Activated CD8-positive, alpha-beta memory T cell treated with anti-CD3 and anti-CD28 coated beads, Interleukin-2, amount 10 ng/mL, durations not matched to agents 7 days and 5 days (primary cell): ENCODE data around the gene NEU2. TPM values are rescaled to one million over a fixed set of nuclear protein-coding genes. Genes with fewer than 3 reads are reported as not detected.
"Not testable (repeated sequence)": the region's sequence is repeated elsewhere in the genome, so short reads cannot be mapped to it uniquely, and the experiment has no call there.

Experiments
- ATAC-seq: fragments of 150-1000 bp; cut with Tn5 transposase; one replicate; pipeline ENCODE4 v1.10.0; 2021; ENCODE audit warnings: moderate library complexity
- CTCF ChIA-PET: fragments of 350-600 bp; sonication (Branson Sonifier 250); formaldehyde crosslinking; loops from one replicate; lab custom pipeline; 2021; ENCODE audit warnings: antibody characterized with exemption; lab: Charles Lee
- DNase-seq: peaks from one replicate; pipeline ENCODE4 v3.0.0-alpha.2; 2020
- H3K27ac Mint-ChIP-seq: one replicate; pipeline ENCODE4 v1.8.0; 2021; ENCODE audit warnings: mild to moderate bottlenecking, mixed read lengths
- H3K27me3 Mint-ChIP-seq: one replicate; pipeline ENCODE4 v1.8.0; 2021; ENCODE audit warnings: mixed read lengths
- H3K36me3 Mint-ChIP-seq: one replicate; pipeline ENCODE4 v1.8.0; 2021; ENCODE audit warnings: mild to moderate bottlenecking, mixed read lengths
- H3K4me1 Mint-ChIP-seq: one replicate; pipeline ENCODE4 v1.8.0; 2021; ENCODE audit warnings: mixed read lengths
- H3K4me3 Mint-ChIP-seq: one replicate; pipeline ENCODE4 v1.8.0; 2021; ENCODE audit warnings: mild to moderate bottlenecking, moderate library complexity, mixed read lengths
- H3K9me3 Mint-ChIP-seq: one replicate; pipeline ENCODE4 v1.8.0; 2022; ENCODE audit warnings: low read depth, mixed read lengths
- total RNA-seq, 2 experiments: library from RNA; stranded (reverse); gene quantifications; one replicate each; pipeline ENCODE4 v1.2.3, GENCODE V29; 2021

Gene NEU2
- total RNA-seq, 2 experiments from 2014 or later = not detected

DNA sequence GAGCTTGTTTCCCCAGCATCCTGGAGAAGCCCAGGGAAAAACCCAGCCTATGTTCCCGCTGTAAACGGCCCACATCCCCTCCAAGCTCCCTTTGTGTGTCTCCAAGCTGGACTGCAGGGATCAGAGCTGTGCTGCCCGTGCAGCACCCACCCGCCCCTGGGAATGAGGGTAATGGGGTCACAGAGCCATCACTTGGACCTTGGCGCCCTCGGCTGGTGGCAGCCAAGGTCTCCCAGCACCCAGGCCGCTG is 27.0 kb downstream of the NEU2 start:
- peak overlapping the region; percentile 97 for H3K27ac Mint-ChIP-seq
- peaks cover 35% of the 10 kb centered on the region for H3K4me1 Mint-ChIP-seq
- H3K27me3 Mint-ChIP-seq = peaks cover 8% of the 10 kb centered on the region
- CTCF ChIA-PET = interaction anchor here (0.8 to 5.1 kb wide), 11 partner anchors 9 to 209 kb away, joined by 3 to 71 read pairs (median 9); partner anchors contain the start of gene ATG16L1
- H3K4me3 Mint-ChIP-seq = peak overlapping the region; percentile 98
- H3K36me3 Mint-ChIP-seq = peaks cover 31% of the 10 kb centered on the region
- no peaks in the 10 kb centered on the region for H3K9me3 Mint-ChIP-seq
- ATAC-seq = no peak
- no peak for DNase-seq

DNA sequence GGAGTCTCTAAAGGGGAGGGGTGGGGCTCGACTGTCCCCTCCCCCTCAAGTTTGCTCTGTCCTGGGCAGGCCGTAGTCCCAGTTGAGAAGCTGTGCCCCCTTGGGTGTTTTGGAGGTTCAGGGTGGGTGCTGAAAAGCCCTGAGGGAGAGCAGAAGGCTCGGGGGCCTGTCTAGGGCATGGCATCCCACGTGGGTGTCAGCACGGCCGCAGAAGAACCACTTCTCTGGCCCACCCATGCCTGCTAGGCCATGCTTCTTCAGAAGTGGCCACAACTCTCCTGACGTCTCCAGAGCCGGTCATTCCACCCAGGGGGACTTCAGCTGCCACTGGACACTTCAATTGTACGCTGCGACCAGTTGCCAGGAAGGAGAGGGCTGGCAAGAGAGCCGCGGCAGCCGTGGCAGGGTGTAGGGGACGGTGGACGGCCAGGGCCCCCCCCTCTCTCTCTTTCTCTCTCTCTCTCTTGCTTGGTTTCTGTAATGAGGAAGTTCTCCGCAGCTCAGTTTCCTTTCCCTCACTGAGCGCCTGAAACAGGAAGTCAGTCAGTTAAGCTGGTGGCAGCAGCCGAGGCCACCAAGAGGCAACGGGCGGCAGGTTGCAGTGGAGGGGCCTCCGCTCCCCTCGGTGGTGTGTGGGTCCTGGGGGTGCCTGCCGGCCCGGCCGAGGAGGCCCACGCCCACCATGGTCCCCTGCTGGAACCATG is 27.5 kb downstream of the NEU2 start, which contains the start of gene INPP5D:
Gene INPP5D (plus strand): TSS at position 546 of the 704 bp plus-strand sequence. CDS start 137 bp downstream, at position 683.
- CTCF ChIA-PET = interaction anchor here (0.7 to 5.1 kb wide), 24 partner anchors 8 to 287 kb away, joined by 3 to 71 read pairs (median 5); partner anchors contain the start of gene ATG16L1
- H3K27ac Mint-ChIP-seq = peak within 1 kb of the TSS; percentile 97
- peaks cover 3% of the 10 kb centered on the region for H3K27me3 Mint-ChIP-seq
- peak; percentile 86 for ATAC-seq
- peak; percentile 90 for DNase-seq
- peaks cover 36% of the 10 kb centered on the region for H3K36me3 Mint-ChIP-seq
- peaks cover 40% of the 10 kb centered on the region for H3K4me1 Mint-ChIP-seq
- H3K9me3 Mint-ChIP-seq = no peaks in the 10 kb centered on the region
- H3K4me3 Mint-ChIP-seq = peak within 1 kb of the TSS; percentile 98

DNA sequence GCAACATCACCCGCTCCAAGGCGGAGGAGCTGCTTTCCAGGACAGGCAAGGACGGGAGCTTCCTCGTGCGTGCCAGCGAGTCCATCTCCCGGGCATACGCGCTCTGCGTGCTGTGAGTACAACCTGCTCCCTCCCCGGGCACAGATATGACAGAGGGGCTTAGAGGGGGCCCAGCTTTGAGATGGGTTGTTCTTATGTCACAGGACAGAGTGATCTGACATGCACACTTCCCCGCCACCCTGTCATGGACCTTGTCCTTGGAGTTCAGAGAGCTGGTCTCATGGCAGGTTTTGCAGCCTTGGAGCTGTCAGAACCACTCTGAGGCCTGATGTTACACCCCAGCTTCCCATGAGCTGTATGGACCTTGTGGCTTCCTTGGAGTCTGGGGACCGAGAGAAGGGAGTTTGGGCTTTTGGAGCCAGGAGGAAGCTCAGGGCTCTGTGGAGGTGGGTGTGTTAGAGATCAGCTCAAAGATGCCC is 28.1 kb downstream of the NEU2 start:
- peaks cover 37% of the 10 kb centered on the region for H3K36me3 Mint-ChIP-seq
- H3K27me3 Mint-ChIP-seq = no peaks in the 10 kb centered on the region
- peak overlapping the region; percentile 98 for H3K4me3 Mint-ChIP-seq
- no peak for DNase-seq
- peak; percentile 34 for ATAC-seq
- H3K4me1 Mint-ChIP-seq = peaks cover 42% of the 10 kb centered on the region
- peak overlapping the region; percentile 97 for H3K27ac Mint-ChIP-seq
- CTCF ChIA-PET = interaction anchor here (0.7 to 5.1 kb wide), 25 partner anchors 9 to 288 kb away, joined by 3 to 71 read pairs (median 5); partner anchors contain the start of gene ATG16L1
- no peaks in the 10 kb centered on the region for H3K9me3 Mint-ChIP-seq

DNA sequence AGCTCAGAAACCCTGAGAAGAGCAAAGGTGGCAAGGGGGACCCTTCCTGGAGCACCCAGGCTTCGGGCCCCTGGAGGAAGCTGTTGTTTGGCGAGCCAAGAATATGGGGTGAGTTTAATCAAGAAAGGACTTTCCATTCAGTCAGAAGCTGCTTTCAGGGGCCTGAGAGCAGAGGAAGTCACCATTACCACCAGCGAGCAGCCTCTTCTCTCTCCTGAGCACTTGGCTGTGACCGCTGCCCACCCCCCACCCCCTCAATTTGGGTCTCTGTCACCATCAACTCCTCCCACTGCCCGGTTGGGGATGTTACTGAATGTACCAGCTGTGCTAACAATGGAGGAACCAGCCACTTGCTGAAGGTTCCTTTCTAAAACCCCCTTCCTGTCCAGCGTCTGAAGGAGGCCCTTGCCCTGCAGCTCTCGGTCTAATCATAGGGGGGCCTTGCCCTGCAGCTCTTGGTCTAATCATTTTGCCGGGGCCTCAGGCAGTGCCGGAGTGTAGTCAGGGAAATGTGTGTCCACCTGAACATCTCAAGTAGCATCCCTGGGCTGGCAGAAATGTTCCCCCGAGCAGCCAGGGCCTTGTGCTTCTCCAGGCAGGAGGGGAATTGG is 28.6 kb downstream of the NEU2 start:
- Mint-ChIP-seq H3K27ac (peak overlapping the region; percentile 97), H3K4me3 (peak overlapping the region; percentile 98), H3K4me1 (peaks cover 45% of the 10 kb centered on the region), H3K9me3 (no peaks in the 10 kb centered on the region), H3K36me3 (peaks cover 39% of the 10 kb centered on the region), H3K27me3 (no peaks in the 10 kb centered on the region)
- CTCF ChIA-PET = interaction anchor here (0.9 to 5.1 kb wide), 20 partner anchors 9 to 193 kb away, joined by 3 to 71 read pairs (median 6); partner anchors contain the start of gene ATG16L1
- ATAC-seq = peak; percentile 0
- DNase-seq = peak; percentile 47

DNA sequence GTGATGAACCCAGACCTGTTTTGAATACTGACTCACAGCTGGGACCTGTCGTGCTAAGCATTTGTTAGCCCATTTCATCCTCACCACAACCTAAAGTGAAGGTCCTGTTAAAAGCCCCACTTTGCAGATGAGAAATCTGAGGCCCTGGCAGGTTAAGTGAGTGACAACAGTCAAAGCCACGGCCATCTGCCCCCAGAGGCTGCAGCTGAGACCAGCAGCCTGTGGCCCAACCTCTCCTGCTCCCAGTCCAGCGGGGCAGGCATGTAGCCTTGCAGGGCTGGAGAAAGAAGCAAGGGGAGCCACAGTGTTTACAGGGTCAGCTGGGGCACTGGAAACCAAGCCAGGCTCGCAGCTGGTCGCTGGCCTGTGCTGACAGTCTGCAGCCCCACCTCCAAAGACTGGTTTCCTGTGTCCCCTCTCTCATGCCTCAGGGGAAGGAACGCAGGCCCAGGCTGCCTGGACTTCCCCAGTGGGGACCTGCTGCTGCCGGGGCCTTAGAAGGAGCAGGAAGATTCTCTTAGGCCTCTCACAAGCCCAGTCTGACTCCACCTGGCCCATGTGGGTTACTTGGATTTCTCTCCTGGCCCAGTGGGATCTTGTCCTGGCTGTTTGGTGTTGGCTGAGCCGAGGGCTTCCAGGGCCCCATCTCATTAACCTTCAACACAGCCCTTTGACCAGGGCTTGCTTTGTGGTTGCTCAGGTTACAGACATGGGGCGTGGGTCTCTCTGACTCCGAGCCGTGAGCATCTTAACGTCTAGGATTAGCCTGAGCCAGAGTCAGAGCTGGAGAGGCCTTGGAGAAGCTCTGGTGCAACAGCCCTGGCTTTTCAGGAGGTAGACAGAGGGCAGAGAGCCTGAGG is 29.3 kb downstream of the NEU2 start:
- H3K9me3 Mint-ChIP-seq = no peaks in the 10 kb centered on the region
- H3K27me3 Mint-ChIP-seq = no peaks in the 10 kb centered on the region
- peak; percentile 71 for DNase-seq
- ATAC-seq = peak; percentile 29
- peaks cover 50% of the 10 kb centered on the region for H3K4me1 Mint-ChIP-seq
- peak overlapping the region; percentile 97 for H3K27ac Mint-ChIP-seq
- CTCF ChIA-PET = interaction anchor here (0.6 to 5.1 kb wide), 15 partner anchors 8 to 189 kb away, joined by 3 to 71 read pairs (median 8); partner anchors contain the start of gene ATG16L1
- peak overlapping the region; percentile 98 for H3K4me3 Mint-ChIP-seq
- peaks cover 46% of the 10 kb centered on the region for H3K36me3 Mint-ChIP-seq

DNA sequence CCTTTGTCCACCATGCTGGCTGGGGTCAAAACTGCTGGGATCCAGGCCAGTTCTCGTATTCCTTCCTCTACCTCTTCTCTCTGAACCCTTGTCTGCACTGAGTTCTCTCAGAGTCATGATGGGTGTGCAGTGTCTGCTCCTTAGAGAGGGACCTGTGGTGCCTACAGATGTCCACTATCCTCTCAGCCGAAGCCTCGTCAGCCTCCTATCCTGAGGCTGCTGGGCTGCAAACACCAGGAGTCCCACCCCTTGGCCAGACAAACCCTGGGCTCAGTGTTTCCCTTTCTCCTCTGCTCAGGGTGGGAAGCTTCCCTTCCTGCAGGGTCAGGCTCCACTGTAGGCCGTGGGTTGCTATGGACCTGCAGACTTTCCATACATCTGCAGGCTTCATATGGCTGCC is 30.0 kb downstream of the NEU2 start:
- H3K9me3 Mint-ChIP-seq = no peaks in the 10 kb centered on the region
- peak overlapping the region; percentile 97 for H3K27ac Mint-ChIP-seq
- peaks cover 56% of the 10 kb centered on the region for H3K4me1 Mint-ChIP-seq
- no peak for ATAC-seq
- H3K27me3 Mint-ChIP-seq = no peaks in the 10 kb centered on the region
- CTCF ChIA-PET = interaction anchor here (0.6 to 5.1 kb wide), 5 partner anchors 8 to 188 kb away, joined by 3 to 71 read pairs (median 8); partner anchors contain the start of gene ATG16L1
- no peak for DNase-seq
- peaks cover 52% of the 10 kb centered on the region for H3K36me3 Mint-ChIP-seq
- peak overlapping the region; percentile 98 for H3K4me3 Mint-ChIP-seq

DNA sequence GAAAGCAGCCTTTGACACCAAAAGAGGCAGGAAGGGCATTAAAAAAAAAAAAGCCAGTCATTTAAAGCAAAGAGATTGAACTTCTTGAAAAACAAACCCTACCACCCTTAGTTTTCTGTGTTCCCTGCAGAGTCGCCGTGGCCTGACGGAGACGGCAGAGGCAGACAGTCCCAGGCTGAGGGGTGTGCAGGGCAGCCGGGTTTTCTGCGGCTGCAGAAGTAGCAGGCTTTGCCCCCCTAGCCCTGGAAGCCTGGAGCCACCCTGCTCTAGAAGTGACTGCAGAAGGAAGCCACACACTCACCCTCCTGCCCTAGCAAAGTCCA is 30.4 kb downstream of the NEU2 start:
- CTCF ChIA-PET = interaction anchor here (5.1 kb wide), 1 partner anchor 17 kb away, joined by 71 read pairs; no protein-coding TSS in a partner anchor
- ATAC-seq (no peak), DNase-seq (no peak)
- peak overlapping the region; percentile 98 for H3K4me3 Mint-ChIP-seq
- H3K9me3 Mint-ChIP-seq = no peaks in the 10 kb centered on the region
- H3K27ac Mint-ChIP-seq = peak overlapping the region; percentile 97
- H3K4me1 Mint-ChIP-seq = peaks cover 59% of the 10 kb centered on the region
- no peaks in the 10 kb centered on the region for H3K27me3 Mint-ChIP-seq
- H3K36me3 Mint-ChIP-seq = peaks cover 56% of the 10 kb centered on the region

DNA sequence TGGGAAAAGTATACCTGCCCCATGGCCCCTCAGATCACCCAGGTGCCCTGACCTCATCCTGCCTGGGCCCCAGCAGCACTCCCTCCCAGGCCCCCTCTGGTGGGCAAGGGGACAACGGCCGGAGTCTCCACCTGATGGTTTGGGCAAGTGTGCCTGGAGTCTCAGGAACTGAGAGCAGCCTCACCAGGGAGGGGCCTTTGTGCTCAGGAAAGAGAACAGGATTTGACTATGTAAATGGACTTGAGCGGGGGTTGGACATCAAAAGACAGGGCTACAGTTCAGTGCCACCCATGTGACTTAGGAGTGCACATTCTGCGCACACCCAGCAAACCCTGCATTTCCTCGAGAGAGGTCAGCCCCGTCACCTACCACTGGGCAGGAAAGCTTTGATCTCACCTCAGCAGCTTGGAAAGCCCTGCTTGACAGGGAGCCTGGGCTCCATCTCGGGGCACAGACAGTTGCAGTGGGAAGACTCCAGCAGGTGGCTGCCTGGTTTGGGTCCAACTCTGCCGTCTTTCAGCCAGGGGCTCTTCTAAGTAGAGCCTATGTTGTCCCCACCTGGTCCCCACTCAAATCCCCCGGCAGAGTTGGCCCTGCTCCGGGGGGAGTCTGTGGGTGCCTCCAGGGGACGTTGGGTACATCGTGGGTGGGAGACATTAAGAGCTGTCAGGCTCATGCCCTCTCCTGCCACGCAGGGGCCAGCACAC is 30.9 kb downstream of the NEU2 start:
- Mint-ChIP-seq H3K27me3 (no peaks in the 10 kb centered on the region), H3K4me1 (peaks cover 60% of the 10 kb centered on the region), H3K36me3 (peaks cover 56% of the 10 kb centered on the region), H3K9me3 (no peaks in the 10 kb centered on the region), H3K4me3 (peak overlapping the region; percentile 98), H3K27ac (peak overlapping the region; percentile 97)
- DNase-seq (no peak), ATAC-seq (no peak)
- CTCF ChIA-PET = interaction anchor here (1.5 to 2.5 kb wide), 2 partner anchors 9 to 19 kb away, joined by 4 to 12 read pairs; no protein-coding TSS in a partner anchor

DNA sequence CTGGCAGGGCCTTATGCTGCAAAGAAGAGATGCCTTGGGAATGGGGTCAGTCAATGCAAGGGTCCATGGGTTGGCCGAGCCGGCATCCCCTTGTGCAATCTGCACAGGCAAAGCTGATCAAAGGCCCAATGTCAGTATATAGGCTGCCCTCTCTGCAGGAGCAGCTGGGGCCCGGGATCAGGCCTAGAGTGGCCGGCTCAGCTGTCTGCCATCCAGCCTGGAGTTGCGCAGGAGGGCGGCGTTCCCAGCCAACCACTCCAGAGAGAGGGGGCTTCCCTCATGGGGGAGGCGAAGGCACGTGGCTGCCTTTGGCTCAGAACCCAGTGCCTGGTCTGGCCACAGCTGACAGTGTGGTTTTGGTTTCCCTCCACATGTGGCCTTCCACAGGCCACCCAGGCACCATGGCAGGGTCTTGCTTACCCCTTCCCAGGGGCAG is 31.5 kb downstream of the NEU2 start:
- Mint-ChIP-seq H3K4me1 (peaks cover 62% of the 10 kb centered on the region), H3K4me3 (peak overlapping the region; percentile 98), H3K27ac (peak overlapping the region; percentile 97), H3K9me3 (no peaks in the 10 kb centered on the region), H3K27me3 (no peaks in the 10 kb centered on the region), H3K36me3 (peaks cover 61% of the 10 kb centered on the region)
- ATAC-seq (no peak), DNase-seq (no peak)
- CTCF ChIA-PET = interaction anchor here (0.9 to 2.5 kb wide), 4 partner anchors 10 to 187 kb away, joined by 3 to 12 read pairs (median 4); partner anchors contain the start of gene ATG16L1

DNA sequence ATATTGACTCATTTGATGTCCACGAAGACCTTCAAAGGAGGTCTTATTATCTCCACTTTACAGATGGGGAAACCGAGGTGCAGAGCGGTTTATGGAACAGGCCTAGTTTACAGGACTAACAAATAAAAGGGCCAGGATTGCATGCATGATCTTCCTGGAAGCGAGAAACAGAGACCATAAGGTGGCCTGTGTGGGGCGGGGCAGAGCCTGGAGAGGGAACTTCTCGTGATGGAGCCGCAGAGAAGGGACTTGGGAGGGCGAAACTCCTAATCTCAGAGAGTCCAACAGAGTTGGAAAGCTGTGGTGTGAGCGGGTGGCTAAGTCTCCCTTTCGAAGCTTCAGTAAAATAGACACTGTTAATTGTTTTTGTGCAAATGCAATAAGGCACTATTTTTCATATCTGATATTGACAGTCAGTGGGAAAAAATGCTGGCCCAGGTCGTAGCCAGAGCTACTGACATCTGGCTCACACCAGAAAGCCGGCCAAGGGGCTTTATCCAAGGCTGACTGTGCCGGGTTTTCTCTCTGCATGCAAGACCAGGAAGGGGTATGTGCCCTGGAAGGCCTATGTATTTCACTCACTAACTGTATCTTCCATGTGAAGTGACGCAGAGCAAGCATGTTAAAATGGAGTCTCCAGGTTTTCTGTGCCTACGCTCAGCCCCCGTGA is 32.2 kb downstream of the NEU2 start:
- Mint-ChIP-seq H3K27ac (peak overlapping the region; percentile 24), H3K27me3 (no peaks in the 10 kb centered on the region), H3K4me3 (no peak overlapping the region), H3K36me3 (peaks cover 66% of the 10 kb centered on the region), H3K4me1 (peaks cover 64% of the 10 kb centered on the region), H3K9me3 (no peaks in the 10 kb centered on the region)
- DNase-seq (no peak), ATAC-seq (no peak)
- CTCF ChIA-PET = interaction anchor here (0.6 to 2.5 kb wide), 5 partner anchors 10 to 239 kb away, joined by 3 to 12 read pairs (median 3); partner anchors contain the start of gene ATG16L1

DNA sequence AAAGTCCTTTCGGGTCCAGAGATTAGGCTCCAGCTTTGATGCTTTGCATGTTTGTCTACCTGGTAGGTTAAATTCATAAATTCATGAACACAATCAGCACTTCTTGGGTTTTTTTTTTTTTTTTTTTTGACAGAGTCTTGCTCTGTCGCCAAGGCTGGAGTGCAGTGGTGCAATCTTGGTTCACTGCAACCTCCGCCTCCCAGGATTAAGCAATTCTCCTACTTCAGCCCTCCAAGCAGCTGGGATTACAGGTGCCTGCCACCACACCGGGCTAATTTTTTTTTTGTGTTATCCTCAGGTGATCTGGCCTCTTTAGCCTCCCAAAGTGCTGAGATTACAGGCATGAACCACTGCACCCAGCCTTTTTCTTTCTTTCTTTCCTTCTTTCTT is 32.7 kb downstream of the NEU2 start:
- not testable (repeated sequence) for H3K4me3 Mint-ChIP-seq
- H3K36me3 Mint-ChIP-seq = peaks cover 71% of the 10 kb centered on the region

More for the DNA sequence above, 32.7 kb downstream of the NEU2 start:
- Mint-ChIP-seq H3K27ac (peak overlapping the region; percentile 24), H3K4me1 (peaks cover 62% of the 10 kb centered on the region)
- H3K9me3 Mint-ChIP-seq, ATAC-seq, DNase-seq, H3K27me3 Mint-ChIP-seq: not testable (repeated sequence)
- CTCF ChIA-PET = interaction anchor here (0.6 to 2.5 kb wide), 2 partner anchors 11 to 239 kb away, joined by 3 to 12 read pairs; no protein-coding TSS in a partner anchor
